Transverse colon (tissue), 4 donors: ENCODE results near the gene THRA. TPM values are rescaled to one million over a fixed set of nuclear protein-coding genes. Genes with fewer than 3 reads are reported as not detected.

Source experiments
- DNase-seq: peaks from one replicate; pipeline ENCODE4 v3.0.0-alpha.2; 2019
- H3K27ac ChIP-seq, 4 donors: fragments of 200-600 bp; sonication (generic); 2 replicates each; pipeline ENCODE4 v1.5.1; 2016 to 2018; ENCODE audit warnings: inconsistent platforms in 4 of 4
- H3K27me3 ChIP-seq: fragments of 200-600 bp; sonication (generic); 2 replicates; pipeline ENCODE4 v1.5.1; 2017; ENCODE audit warnings: inconsistent platforms
- H3K36me3 ChIP-seq, 4 donors: fragments of 200-600 bp; sonication (generic); 2 replicates each; pipeline ENCODE4 v1.5.1; 2017 to 2019; ENCODE audit warnings: inconsistent platforms in 4 of 4
- H3K4me1 ChIP-seq, 4 donors: fragments of 200-600 bp; sonication (generic); 2 replicates each; pipeline ENCODE4 v1.5.1; 2017 to 2020; ENCODE audit warnings: inconsistent platforms in 4 of 4
- H3K4me3 ChIP-seq, 4 donors: fragments of 200-600 bp; sonication (generic); 1 replicate in 1 of 4; 2 replicates in 3 of 4; pipeline versions ENCODE4 v1.5.1 to v1.6.1; 2017 to 2019; ENCODE audit warnings: inconsistent platforms in 4 of 4
- H3K9me3 ChIP-seq, 2 donors: fragments of 200-600 bp; sonication (generic); 2 replicates each; pipeline ENCODE4 v1.5.1; 2017 to 2019; ENCODE audit warnings: inconsistent platforms in 2 of 2
- CTCF ChIP-seq, 5 experiments: fragments of 200-600 bp in 3 of 5; fragments of 450-650 bp in 2 of 5; sonication (generic) in 3 of 5; IDR thresholded peaks; 1 replicate in 2 of 5; 2 replicates in 3 of 5; pipeline ENCODE4 v1.5.1; 2016 to 2017; ENCODE audit warnings: antibody characterized with exemption in 5 of 5, inconsistent platforms in 3 of 5, mild to moderate bottlenecking in 2 of 5, moderate library complexity in 1 of 5
- EP300 ChIP-seq: sonication (generic); formaldehyde crosslinking; IDR thresholded peaks from one replicate; pipeline ENCODE4 v1.6.1; 2017; ENCODE audit warnings: antibody characterized with exemption, low read depth
- POLR2A ChIP-seq: fragments of 450-650 bp; IDR thresholded peaks from one replicate; pipeline ENCODE4 v1.6.1; 2016; ENCODE audit warnings: antibody characterized with exemption, mild to moderate bottlenecking, moderate library complexity
- POLR2AphosphoS5 ChIP-seq, 3 donors: sonication (generic); formaldehyde crosslinking; IDR thresholded peaks; one replicate each; pipeline ENCODE4 v1.6.1; 2016; ENCODE audit warnings: antibody characterized with exemption in 3 of 3
- WGBS, 2 donors: methylation state at CpG; one replicate each; pipeline ENCODE4 v1.1.5; 2018; ENCODE audit warnings: low coverage in 1 of 2; 5-methylcytosine and 5-hydroxymethylcytosine counted together
- in situ Hi-C, 4 donors: fragments of 200-750 bp; cut with MboI; loops; one replicate each; pipeline versions ENCODE4 v1.15.0 to v1.15.1; 2017; ENCODE audit warnings: low sequenced_read_pairs in 3 of 4, low pct_ligation_motif_present in 1 of 4, low pct_unique_long_range_greater_than_20kb in 1 of 4
- intact Hi-C: fragments of 100-400 bp; cut with DNase I; formaldehyde crosslinking; loops from one replicate; pipeline ENCODE4 v1.15.1; 2023; ENCODE audit warnings: low total_unique reads
- total RNA-seq, 4 donors: library from RNA; depleted of rRNA; stranded (reverse); fragments of >200 nt; gene quantifications; one replicate each; pipeline ENCODE4 v1.1.0, GENCODE V29; 2016

Gene THRA
- total RNA-seq, 4 donors from 2014 or later: 32.6 to 82.6 (median 58.6) TPM

- Histone ChIP-seq H3K27me3 (no peaks in the 10 kb centered on the region), H3K36me3 (peaks cover 0 to 15% (median 5%) of the 10 kb centered on the region in 4 donors), H3K4me3 (no peak overlapping the region), H3K27ac (no peak overlapping the region), H3K4me1 (peaks cover 11 to 65% (median 19%) of the 10 kb centered on the region in 4 donors), H3K9me3 (no peaks in the 10 kb centered on the region)
- 42% methylated on average over 8 of the region's 12 CpGs; no CpG with 5 or more reads in 1 of the 2 donors for WGBS, 2 donors
- TF ChIP-seq EP300 (no peak), CTCF (IDR thresholded peaks at IDR 0.05) (peak; percentile 52 to 63 (median 60))
- intact Hi-C loops: no loop called here
- DNase-seq: peak; percentile 64
- in situ Hi-C loops: loop anchor here in 3 of 4 donors (25.0 kb wide), 2 partner anchors 127 to 252 kb away; partner anchors contain the start of gene CDC6 (in 1 of the 3)
Measured at GRCh38 chr17:40035162-40035559, 27.6 kb upstream of the THRA start.

GRCh38 chr17:40038882-40039513 is 23.8 kb upstream of the THRA start:
- Histone ChIP-seq H3K27ac (peak overlapping the region; percentile 59 to 86 (median 77)), H3K36me3 (peaks cover 0 to 7% (median 0%) of the 10 kb centered on the region in 4 donors), H3K4me1 (peaks cover 0 to 41% (median 9%) of the 10 kb centered on the region in 4 donors), H3K27me3 (no peaks in the 10 kb centered on the region), H3K4me3 (no peak overlapping the region), H3K9me3 (no peaks in the 10 kb centered on the region)
- DNase-seq: peak; percentile 68
- TF ChIP-seq POLR2AphosphoS5 (IDR thresholded peaks at IDR 0.05) (peak in 2 of 3 donors; percentile 76), CTCF (IDR thresholded peaks at IDR 0.05) (peak; percentile 57 to 76 (median 59)), POLR2A (no peak)
- WGBS, 2 donors: 45% methylated on average over 11 of the region's 11 CpGs; no CpG with 5 or more reads in 1 of the 2 donors
- intact Hi-C loops: no loop called here
- in situ Hi-C loops: loop anchor here in 3 of 4 donors (25.0 kb wide), 2 partner anchors 123 to 248 kb away; partner anchors contain the start of gene CDC6 (in 1 of the 3)

- 97 to 100% methylated on average over 2 of the region's 2 CpGs for WGBS, 2 donors
Measured at GRCh38 chr17:40041196-40041595, 21.6 kb upstream of the THRA start.

More at GRCh38 chr17:40041196-40041595, 21.6 kb upstream of the THRA start:
- DNase-seq: no peak
- no peak overlapping the region for H3K27ac ChIP-seq
- intact Hi-C loops (no loop called here), in situ Hi-C loops (loop anchor here in 3 of 4 donors (10.0 to 25.0 kb wide), 3 partner anchors 121 to 246 kb away; partner anchors contain the start of gene CDC6 (in 1 of the 3))
- H3K36me3 ChIP-seq: peaks cover 0 to 7% (median 0%) of the 10 kb centered on the region in 4 donors
- no peak overlapping the region for H3K4me3 ChIP-seq
- H3K9me3 ChIP-seq: no peaks in the 10 kb centered on the region
- no peak for TF ChIP-seq POLR2A
- no peak for TF ChIP-seq POLR2AphosphoS5 (IDR thresholded peaks at IDR 0.05)
- TF ChIP-seq EP300: no peak
- TF ChIP-seq CTCF (IDR thresholded peaks at IDR 0.05): no peak
- H3K4me1 ChIP-seq: peaks cover 0 to 24% (median 9%) of the 10 kb centered on the region in 4 donors
- no peaks in the 10 kb centered on the region for H3K27me3 ChIP-seq
